Germinal center (tissue), 1 donor: ENCODE measurements around the gene AMER2.

Experiments used
- DNase-seq: peaks from one replicate; pipeline ENCODE4 v3.0.0; 2012; ENCODE audit warnings: mixed read lengths, low spot score

The AMER2 gene, protein sequence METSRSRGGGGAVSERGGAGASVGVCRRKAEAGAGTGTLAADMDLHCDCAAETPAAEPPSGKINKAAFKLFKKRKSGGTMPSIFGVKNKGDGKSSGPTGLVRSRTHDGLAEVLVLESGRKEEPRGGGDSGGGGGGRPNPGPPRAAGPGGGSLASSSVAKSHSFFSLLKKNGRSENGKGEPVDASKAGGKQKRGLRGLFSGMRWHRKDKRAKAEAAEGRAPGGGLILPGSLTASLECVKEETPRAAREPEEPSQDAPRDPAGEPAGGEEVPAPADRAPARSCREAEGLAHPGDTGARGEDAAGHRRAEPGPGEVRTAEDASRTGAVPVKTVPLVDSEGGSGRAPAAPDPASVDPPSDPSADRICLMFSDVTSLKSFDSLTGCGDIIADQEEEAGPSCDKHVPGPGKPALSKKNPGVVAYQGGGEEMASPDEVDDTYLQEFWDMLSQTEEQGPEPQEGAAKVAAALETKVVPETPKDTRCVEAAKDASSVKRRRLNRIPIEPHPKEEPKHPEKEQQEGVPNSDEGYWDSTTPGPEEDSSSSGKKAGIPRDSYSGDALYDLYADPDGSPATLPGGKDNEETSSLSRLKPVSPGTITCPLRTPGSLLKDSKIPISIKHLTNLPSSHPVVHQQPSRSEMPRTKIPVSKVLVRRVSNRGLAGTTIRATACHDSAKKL

DNA sequence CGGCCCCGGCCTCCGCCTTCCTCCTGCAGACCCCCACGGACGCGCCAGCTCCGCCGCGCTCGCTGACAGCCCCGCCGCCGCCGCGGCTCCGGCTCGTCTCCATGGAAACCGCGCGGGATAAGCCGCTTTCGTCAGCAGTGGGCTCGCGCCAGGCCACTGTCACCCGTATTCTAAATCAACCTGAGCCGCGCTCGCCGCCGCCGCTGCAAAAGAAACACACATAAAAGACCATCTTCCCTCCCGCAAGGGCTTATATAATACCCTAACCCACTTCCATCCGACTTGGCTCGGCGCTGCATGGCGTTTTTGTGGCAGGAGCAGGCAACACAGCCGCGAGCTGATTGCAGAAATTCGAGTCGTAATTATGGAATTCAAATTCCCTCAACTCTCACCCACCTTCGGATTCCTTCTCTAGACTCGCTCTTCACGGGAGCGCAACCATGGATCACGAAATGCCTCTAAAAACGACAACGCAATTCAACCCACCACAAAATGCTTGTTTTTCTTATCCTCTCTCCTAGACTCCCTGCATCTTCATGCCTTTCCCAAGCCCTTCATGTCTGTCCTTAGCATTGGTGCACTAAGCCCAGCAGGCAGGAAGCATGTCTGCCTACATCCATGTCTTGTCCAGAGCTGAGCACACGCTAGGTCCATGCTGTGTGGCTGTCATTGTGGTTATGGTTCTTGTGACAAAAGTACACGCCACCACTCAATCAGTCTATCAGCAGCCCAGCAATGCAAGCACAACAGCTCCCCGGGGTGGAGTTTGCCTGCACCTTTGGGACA is at the start of gene AMER2:
TSS of gene AMER2 (minus strand) at position 772 of the 786 bp plus-strand sequence. CDS start at position 103, 669 bp downstream.
- no peak for DNase-seq

DNA sequence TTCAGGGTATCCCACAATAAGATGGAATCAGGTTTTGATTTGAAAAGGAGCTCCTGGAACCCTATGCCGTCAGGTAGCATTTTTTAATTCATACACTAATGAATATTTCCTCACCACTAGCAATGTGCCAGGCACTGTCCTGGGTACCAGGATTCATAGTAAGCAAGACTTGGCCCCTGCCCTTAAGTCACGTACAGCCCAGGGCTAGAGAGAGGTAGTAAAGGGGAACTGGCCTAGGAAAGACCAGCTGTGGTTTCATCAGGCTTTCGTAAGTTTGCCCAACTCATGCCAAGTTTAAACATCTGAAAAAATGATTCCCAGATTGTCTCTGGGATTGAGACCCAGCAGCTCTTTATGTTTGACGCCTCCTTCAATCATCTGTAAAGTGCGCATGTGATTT is 45.9 kb upstream of the AMER2 start:
- DNase-seq = no peak

DNA sequence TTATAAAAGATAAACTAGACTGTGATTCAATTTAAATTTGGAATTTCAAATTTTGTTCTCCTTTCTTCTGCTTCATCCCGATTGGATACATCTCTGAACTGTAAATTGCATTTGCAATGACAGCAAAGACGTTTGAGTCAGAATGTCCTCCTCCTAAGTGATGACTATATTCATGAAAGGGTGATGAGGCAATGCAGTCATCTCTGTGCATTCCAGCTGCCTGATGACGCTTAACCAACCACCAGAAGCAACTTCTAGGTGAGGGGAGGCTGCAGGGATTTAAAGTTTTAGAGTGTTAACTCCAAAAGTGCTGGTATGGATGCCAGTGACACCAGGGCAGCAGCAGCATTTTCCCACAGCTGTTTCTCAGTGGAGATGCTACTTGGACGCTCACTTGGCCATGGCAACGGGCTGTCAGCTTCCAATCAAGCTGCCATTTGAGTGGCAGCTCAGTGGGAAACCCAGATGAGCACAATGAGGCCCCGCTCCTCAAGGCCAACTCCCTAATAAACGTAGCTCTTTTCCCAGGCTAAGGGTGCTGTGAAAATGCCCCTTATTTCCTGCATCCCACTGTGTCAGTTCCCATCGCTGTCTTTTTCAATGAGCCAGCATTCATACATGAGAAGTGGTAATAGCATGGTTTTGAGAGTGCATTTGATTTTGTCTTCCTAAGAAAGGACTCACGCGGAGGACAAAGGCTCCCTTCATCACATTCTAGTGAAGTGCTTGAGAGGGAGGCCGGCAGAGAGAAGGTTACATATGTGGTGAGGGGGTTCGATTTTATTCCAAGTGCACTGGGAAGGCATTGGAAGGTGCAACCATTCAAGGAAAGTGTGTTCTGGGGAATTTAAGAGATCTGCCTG is 45.2 kb upstream of the AMER2 start:
- DNase-seq = no peak

DNA sequence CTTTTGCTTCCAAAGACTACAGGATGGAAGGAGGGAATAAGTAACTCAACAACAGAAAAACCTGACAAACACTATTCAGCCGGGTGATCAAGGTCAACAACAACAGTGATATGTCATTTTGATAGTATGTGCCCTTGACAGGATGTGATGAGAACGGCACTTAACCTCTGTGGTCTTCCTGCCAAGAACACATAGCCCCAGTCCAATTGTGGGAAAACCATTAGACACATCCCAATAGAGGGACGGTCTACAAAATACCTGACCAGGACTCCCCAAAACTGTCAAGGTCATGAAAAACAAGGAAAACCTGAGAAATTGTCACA is 43.1 kb upstream of the AMER2 start:
- DNase-seq = no peak

DNA sequence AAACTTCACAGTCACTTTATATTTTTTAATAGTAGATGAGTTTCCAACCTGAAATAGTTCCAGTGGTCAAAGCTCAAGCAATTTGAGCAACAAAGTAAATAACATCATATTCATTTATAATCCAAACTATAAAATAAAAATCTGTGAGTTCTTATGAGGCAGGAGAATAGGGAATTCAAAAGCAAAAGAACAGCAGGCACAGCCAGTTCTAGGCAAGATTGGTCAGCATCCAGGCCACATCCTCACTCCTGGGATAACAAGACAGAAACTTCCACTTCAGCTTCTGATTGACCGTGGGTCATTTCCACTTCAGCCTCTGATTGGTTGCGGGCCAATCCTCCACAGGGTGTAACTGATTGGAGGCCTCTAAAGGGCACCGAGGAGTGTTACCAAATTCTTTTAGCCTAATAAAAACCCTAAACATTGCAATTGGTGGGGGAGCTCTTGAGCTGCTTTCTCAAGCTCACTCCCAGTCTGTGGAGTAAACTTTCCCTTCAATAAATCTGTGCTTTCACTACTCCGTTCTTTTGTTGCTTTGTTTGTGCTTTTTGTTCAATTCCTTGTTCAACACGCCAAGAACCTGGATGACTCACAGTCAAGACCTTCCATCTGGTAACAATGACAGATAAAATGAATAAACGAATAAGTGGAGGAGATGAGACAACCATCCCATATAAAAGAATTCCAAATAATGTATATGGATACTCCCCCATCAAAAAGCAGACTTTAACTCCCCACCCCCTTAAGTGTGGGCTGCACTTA is 42.6 kb upstream of the AMER2 start:
- DNase-seq = no peak

DNA sequence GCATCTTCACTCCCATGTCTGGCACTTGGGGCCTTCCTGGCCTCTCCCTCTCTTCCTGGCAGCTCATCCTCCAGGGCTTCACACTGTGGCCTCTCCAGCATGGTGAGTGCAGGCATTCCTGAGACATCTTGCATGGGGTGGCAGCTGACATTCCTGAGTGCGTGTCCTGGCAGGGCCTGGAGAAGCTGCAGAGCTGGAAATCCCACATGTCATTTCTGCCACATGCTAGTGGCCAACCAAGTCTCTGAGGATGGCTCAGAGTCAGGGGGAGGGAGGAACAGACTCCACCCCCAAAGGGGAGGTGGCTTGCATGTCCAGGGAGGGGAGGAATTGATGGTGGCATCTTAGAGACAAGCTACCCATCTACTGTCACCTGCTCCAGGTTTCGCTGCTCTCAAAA is 41.6 kb upstream of the AMER2 start:
- DNase-seq = no peak

DNA sequence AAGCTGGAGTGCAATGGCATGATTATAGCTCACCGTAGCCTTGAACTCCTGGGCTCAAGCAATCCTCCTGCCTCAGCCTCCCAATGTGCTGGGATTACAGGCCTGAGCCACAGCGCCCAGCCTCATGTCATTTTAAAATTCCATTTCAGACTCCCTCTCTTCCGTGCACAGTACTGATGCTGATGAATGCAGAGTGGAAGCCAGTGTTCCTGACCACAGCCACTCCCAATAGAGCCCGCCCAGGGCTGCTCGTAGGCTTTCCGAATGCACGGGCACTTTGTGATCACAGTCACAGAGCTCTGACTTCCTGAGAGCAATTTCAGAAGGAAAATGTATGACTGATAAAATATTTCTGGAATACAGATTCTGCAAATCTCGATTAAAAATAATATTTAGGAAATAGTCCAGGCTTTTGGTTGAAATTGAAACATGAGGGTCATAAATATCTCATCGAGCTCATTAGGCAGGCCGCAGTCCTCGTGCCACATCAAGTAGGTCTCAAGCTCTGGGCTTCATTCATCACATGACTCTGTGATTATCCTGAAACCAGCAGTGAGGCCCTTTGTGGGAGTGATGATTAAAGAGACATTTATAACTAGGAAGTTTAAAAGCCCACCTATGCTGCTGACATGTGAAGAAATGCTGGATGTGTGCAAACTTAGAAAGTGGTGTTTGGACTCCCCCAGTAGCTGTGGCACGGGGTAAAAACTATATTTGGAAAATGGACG is 38.9 kb upstream of the AMER2 start:
- no peak for DNase-seq

DNA sequence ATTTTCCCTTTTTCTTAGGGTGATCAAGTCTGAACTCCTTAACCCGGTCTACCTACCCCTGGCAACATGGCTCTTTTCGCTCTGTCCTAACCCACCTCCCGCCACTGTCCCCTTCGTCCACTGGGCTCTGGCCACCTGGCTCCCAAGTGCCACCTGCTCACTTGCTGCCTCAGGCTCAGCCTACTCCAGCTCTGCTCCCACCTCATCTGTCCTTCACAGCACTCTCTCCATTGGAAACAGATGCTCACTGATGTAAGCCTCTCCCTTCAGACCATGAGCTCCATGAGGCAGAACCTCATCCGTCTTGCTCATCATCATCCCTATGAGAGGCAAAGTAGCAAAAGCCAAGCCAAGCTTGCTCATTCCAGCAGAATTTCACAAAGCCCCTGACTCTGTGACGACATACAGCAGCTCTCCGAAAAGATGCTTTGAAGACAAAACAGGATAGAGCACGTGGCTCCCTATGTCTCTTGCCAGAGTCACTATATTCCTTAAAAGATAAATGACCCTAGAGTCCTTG is 35.3 kb upstream of the AMER2 start:
- no peak for DNase-seq

DNA sequence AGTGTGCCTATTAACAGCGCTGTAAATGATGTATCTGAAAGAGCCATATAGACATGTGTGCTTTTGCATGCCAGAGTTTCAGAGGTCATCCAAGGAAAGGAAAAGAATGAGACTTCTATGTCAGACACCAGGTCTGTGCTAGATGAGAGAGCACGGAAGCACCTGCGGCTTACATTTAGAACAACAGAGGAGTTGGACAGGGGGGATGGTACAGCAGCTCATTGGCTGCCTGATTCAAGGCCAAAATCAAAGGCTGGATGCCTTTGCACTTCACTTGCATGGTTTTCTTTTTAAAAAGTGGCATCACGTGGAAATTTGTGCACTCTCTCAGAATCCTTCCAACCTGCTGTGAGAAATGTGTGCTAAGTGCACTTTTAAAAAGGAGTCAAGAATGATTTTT is 32.8 kb upstream of the AMER2 start:
- no peak for DNase-seq

DNA sequence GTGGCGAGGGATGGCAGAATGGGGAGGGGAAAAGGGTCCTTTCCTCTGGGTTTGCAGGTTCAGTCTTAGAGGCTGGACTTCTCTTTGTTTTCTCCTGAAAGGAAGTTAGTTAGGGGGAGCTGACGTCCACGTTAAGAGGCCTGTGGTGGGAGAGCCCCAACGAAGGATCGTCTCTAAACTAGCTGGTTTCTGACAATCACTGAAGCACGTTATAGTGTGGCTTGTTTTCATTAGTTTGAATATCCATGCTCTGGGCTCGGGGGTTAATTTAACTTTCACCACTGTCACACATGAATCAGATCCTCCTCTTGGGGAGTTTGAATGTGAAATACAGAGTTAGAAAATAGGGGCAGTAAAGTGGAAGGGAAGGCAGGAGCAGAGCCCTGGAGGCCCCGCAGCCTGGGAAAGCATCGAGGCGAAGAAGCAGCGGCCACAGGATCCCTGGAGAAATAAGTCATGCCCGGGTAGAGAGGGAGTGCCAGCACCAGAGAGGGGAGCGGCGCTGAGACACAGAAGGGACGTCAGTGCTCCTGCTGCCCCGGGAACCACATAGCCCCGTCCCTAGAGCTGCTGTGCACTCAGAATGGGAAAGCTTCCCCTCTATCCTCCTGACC is 31.1 kb upstream of the AMER2 start:
- DNase-seq = no peak

DNA sequence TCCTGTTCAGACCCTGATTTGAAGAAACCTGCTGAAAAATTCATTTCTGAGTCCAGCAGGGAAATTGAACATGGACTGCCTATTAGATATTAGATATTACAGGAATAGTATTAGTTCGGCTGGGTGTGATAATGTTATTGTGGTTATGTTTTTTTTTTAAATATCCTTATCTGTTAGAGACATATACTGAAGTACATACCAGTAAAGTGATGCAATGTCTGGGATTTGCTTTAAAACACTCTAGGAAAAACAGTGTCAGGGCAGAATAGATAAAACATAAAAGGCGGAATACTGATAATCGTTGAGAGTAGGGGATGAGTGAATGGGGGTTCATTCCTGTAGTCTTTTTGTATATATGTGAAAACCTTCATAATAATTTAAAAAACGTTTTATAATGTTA is 28.7 kb upstream of the AMER2 start:
- no peak for DNase-seq

DNA sequence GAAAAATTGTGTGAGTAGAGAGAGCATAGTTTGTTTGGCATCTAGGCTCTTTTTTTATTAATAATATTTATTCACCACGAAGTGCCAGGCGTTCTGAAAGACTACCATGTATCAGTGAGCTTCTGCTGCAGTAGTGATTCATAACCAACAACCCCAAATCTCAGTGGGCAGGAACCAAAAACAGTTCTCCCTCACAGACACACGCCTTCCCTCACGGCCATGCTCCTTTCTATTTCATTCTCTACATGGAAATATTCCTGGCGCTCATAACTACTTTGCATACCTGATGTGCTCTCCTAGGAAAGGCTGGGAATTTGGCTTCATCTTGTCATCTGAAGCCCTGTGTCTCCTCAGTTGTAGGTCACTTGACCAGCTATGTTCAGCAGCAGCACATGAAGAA is 26.6 kb upstream of the AMER2 start:
- no peak for DNase-seq

DNA sequence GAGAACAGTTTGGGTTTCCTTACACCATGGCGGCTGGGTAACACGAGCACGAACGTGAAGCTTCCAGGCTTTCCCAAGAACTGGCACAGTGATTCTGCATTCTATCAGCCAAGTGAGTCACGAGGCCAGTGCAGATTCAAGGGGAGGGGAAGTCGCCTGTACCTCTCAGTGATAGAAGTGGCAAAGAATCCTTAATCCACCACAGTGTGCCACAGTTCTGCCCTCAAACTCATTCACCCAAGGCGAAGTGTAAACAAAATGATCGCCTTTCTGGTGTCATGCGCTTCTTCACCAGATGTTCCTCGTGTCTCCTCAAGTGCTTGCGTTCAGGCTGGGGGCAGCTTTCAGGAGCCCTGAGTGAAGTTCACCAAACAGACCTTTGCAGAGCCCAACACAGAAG is 24.9 kb upstream of the AMER2 start:
- no peak for DNase-seq

DNA sequence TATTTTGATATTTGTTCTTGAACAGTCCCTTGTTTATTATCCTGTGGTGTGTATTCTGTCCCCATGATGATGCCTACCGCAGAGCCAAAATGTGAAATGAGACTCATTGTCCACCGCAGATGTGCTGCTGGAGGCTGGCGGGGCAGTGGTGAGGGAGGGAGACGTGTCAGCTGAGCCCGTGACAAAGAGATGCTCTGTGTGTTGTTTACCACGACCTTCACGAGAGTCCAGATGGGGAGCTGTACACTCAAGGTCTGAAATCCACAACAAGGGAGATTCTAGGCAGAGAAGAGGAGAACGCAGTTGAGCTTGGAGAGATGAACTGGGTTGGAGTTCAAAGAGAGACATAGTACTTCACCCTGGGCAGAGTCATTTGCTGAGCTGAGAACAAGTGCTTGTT is 20.8 kb upstream of the AMER2 start:
- DNase-seq = no peak

DNA sequence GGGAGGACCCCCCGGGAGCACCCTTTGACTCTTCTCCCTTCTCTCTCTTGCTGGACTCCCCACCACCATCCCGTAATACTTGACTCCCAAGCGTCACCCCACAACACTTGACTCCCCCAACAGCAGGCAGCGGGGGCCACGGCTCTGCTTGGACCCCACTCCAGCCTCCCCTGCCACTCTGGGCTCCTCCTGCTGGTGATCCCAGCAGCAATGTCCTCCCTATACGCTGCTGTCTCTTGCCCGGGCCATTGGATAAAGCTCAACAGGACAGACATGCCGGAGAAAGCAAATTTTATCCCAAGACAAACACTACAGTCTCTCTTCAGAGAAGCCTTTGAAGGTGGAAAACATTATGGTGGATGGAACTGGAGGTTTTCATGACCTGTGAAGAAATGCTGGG is 20.4 kb upstream of the AMER2 start:
- no peak for DNase-seq

DNA sequence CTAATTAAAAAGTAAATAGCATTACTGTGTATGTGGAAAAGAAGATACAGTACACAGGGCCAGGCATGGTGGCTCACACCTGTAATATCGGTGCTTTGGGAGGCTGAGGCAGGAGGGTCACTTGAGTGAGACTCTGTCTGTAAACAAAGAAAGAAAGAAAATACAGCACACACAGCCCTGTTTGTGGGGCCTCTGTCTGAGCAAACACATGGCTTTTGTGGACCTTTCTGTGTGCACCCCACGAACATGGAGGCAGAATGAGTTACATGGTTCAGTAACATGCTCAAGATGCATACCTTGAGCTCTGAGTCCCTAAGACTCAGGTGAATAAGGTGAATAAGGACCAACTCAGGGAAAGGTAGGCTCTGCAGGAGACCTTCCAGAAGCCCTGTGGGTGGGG is 20.0 kb upstream of the AMER2 start:
- DNase-seq = no peak

DNA sequence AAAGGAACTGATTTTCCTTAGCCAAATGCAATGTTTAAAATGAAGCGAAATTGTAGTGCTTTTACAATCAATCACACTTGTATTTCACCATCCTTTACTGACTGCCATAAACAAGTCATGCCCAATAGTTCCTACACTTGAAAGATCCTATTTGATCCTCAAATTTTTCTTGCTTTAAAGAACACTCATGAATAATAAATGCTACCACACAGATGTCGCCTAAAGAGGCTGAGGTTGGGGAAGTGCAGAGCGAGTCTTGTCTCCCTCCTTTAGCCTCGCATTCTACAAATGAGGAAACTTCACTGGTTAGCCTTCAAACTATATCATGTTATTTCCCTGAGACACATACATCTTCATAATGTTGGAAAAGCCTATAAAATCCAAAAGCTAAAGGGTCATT is 18.7 kb upstream of the AMER2 start:
- DNase-seq = no peak

DNA sequence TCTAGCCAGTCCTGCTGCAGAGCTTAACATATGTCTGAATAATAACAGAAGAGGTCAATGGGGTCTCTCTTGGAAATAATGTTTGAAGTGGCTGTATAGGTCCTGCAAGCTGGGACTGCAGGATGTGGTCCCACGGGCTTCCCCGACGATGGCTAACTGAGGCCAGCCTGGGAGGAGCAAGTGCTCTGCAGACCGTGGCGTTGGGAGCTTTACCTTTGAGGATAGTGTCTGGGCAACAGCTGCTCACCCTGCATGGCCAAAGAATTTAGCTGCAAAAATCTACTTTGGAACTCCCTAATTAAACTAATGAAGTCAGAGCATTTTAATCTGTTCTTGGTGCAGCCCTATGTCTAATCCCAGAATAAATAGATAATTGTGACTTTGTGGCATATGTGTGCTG is 18.2 kb upstream of the AMER2 start:
- no peak for DNase-seq

DNA sequence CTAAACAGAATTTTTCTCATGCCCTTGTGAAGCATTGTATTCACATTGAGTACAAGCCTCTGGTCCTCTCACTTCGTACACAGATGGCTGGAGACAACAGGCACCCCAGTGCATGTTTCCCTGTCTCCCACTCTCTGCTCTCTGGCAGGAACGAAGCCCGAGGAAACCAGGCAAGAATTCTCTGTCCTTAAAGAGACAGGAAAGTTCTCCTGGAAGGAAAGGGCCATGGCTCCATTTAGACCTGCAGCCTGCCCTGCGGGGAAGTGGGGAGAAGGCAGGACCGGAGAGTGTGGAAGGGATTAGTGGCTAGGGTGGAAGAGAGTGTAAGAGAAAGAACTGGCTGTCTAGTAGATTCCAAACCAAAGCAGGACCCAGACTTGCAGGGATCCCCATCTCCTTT is 15.5 kb upstream of the AMER2 start:
- DNase-seq = no peak

DNA sequence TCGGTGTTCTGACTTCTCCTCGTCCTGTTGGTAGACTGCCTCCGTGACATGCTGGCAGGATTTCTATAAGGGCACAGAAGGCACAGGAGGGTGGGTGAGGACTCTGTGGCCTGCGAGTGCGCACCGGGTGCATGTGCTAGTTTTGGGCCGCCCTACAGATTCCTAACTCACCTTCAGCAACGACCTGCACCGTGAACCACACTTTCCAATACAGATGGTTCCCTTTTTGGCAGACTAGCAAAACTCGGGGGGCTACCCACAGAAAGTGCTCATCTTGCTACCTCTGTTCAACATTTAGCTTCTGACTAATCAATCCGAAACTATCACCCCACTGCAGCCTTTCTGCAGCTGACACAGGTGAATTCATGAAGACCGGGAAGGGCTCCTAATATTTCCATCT is 14.1 kb upstream of the AMER2 start:
- DNase-seq = no peak
